ENCODE measurements around the gene GCH1.
"Not testable (repeated sequence)": the region's sequence is repeated elsewhere in the genome, so short reads cannot be mapped to it uniquely, and the experiment has no call there.

The GCH1 gene

DNA sequence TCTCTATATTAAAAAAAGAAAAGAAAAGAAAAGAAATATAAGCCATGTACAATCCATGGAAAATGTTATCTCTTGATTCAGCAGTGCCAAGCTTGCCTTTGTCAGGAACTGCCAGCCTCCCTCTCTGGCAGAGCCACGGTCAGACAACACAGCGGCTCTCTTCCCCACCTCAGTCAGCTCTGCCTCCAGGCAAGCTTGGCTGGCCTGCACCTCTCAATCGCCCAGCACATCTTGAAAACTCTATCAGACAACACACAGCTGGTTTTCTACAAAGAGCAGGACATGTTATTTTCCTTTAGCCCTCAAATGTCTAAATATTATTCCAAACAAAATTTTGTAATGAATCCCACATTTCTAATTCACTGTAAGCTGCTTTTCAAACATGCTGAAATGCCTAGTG, 20.0 kb upstream of the GCH1 start:
- H3K4me3 Mint-ChIP-seq, result no peak overlapping the region
- no peak overlapping the region for H3K27ac Mint-ChIP-seq
- no peak for ATAC-seq

DNA sequence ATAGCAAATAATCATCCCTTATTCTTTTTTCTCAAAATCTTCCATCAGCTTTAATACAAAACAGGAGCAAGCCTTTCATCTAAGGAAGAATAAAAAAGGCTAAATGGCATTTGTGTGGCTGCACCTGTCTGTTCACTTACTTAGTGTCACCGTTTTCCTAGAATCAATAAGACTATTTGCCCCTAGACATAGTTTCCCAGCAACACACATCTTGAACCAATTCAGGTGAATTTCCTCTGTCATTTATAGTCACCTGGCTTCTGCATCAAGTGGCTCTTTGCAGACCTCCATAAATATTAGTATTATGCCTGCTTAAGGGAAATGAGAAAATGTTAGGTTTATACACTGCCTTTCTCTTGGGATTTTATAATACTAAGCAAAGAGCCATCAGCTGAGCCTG, 17.4 kb upstream of the GCH1 start:
- H3K36me3 Mint-ChIP-seq, result peaks cover 5% of the 10 kb centered on the region
- DNase-seq (ENCODE audit: low spot score in 2 of 2), result no peak
- H3K4me1 Mint-ChIP-seq, result no peaks in the 10 kb centered on the region
- no peak for ATAC-seq
- H3K9me3 Mint-ChIP-seq, result no peaks in the 10 kb centered on the region
- no peak overlapping the region for H3K4me3 Mint-ChIP-seq
- no peak overlapping the region for H3K27ac Mint-ChIP-seq

More for the DNA sequence above, 20.0 kb upstream of the GCH1 start:
- DNase-seq (ENCODE audit: low spot score in 2 of 2), result no peak
- H3K36me3 Mint-ChIP-seq, result peaks cover 6% of the 10 kb centered on the region
- no peaks in the 10 kb centered on the region for H3K9me3 Mint-ChIP-seq
- no peaks in the 10 kb centered on the region for H3K4me1 Mint-ChIP-seq

DNA sequence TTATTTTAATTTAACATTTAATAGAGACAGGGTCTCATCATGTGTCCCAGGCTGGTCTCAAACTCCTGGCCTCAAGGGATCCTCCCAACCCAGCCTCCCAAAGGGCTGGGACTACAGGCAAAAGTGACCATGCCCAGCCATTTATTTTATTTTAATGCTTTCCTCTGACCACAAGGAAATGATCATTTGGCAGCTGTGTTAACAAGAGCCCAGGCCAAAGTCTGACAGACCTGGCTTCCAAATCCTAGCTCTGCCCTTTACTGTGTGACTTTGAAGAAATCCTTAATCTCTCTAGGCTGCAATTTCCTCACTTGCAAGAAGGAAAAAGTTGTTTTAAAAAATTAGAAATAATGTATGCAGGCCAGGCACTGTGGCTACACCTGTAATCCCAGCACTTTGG, 16.7 kb upstream of the GCH1 start:
- peaks cover 5% of the 10 kb centered on the region for H3K36me3 Mint-ChIP-seq
- no peak overlapping the region for H3K27ac Mint-ChIP-seq
- ATAC-seq (no peak), DNase-seq (ENCODE audit: low spot score in 2 of 2) (no peak)
- no peaks in the 10 kb centered on the region for H3K4me1 Mint-ChIP-seq
- no peak overlapping the region for H3K4me3 Mint-ChIP-seq
- H3K9me3 Mint-ChIP-seq, result no peaks in the 10 kb centered on the region

GRCh38 chr14:54918427-54918826, 15.8 kb upstream of the GCH1 start:
- no peak overlapping the region for H3K27ac Mint-ChIP-seq
- DNase-seq (ENCODE audit: low spot score in 2 of 2), result no peak

DNA sequence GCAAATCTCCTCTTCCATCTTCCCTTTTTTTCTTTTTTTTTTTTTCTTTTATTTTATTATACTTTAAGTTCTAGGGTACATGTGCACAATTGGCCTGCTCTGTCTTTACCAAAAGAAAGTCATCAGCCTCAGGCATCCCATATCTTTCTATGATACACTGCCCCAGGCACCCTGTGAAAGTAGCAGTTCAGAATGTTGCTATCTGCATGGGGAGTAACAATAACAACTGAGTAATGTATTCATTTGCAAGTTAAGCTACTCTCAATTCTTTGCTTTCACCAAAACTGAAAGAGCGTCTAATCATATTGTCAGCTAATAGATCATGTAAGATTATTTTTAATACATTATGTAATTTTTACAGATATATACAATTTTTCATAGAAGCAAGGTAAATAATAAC, 13.5 kb upstream of the GCH1 start:
- DNase-seq (ENCODE audit: low spot score in 2 of 2) (no peak), ATAC-seq (no peak)
- Mint-ChIP-seq H3K4me1 (no peaks in the 10 kb centered on the region), H3K4me3 (no peak overlapping the region), H3K27ac (no peak overlapping the region), H3K36me3 (peaks cover 5% of the 10 kb centered on the region), H3K9me3 (no peaks in the 10 kb centered on the region)

More at GRCh38 chr14:54918427-54918826, 15.8 kb upstream of the GCH1 start:
- no peaks in the 10 kb centered on the region for H3K9me3 Mint-ChIP-seq
- no peak overlapping the region for H3K4me3 Mint-ChIP-seq
- no peak for ATAC-seq
- no peaks in the 10 kb centered on the region for H3K4me1 Mint-ChIP-seq
- peaks cover 5% of the 10 kb centered on the region for H3K36me3 Mint-ChIP-seq

- H3K9me3 Mint-ChIP-seq, result no peaks in the 10 kb centered on the region
- H3K4me1 Mint-ChIP-seq, result peaks cover 29% of the 10 kb centered on the region
- DNase-seq (ENCODE audit: low spot score in 2 of 2) (no peak), ATAC-seq (no peak)
- H3K27ac Mint-ChIP-seq, result no peak overlapping the region
- H3K4me3 Mint-ChIP-seq, result no peak overlapping the region
- H3K36me3 Mint-ChIP-seq, result no peaks in the 10 kb centered on the region
Observed at GRCh38 chr14:54909817-54910558, 7.4 kb upstream of the GCH1 start.

- not testable (repeated sequence) for DNase-seq (ENCODE audit: low spot score in 2 of 2); H3K27ac Mint-ChIP-seq; H3K4me3 Mint-ChIP-seq; H3K9me3 Mint-ChIP-seq; H3K36me3 Mint-ChIP-seq; ATAC-seq
- peaks cover 29% of the 10 kb centered on the region for H3K4me1 Mint-ChIP-seq
Observed at GRCh38 chr14:54908973-54909372, 6.3 kb upstream of the GCH1 start.

DNA sequence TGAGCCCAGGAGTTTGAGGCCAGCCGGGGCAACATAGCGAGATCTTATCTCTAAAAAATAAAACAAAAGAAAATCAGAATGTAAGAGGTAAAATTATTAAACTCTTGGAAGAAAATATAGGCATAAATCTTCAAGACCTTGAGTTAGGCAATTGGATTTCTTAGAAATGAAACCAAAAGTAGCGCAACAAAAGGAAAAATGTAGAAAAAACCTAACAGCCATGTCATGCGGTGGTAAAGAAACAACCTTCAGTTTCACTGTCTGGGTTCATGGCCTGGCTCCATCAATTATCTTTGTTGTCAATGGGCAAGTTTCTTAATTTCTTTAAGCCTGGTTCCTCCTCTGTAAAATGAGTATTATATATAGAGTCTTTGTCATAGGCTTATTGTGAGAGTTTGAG, 5.6 kb upstream of the GCH1 start:
- peaks cover 29% of the 10 kb centered on the region for H3K4me1 Mint-ChIP-seq
- DNase-seq (ENCODE audit: low spot score in 2 of 2) (no peak), ATAC-seq (peak; percentile 75)
- H3K4me3 Mint-ChIP-seq, result peak overlapping the region; percentile 38
- H3K36me3 Mint-ChIP-seq, result no peaks in the 10 kb centered on the region
- peak overlapping the region; percentile 68 for H3K27ac Mint-ChIP-seq
- no peaks in the 10 kb centered on the region for H3K9me3 Mint-ChIP-seq

DNA sequence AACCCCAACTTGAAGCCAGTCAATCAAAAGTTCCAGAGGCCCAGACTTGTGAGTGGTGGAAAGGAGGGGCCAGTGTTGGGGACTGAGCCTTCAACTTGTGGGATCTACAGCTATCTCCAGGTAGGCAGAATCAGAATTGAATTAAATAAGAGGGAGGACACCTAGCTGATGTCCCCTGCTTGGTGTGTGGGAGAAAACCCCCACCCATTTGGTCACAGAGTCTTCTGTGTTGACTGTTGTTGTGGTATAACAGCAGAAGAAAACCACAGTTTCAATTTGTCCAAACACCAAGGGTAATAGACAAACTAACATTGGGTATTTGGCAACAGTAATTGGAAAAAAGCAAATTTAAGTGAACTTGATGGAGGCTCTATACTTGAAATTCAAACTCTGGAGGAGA, 3.4 kb upstream of the GCH1 start:
- no peak overlapping the region for H3K27ac Mint-ChIP-seq
- DNase-seq (ENCODE audit: low spot score in 2 of 2) (no peak), ATAC-seq (no peak)
- no peaks in the 10 kb centered on the region for H3K36me3 Mint-ChIP-seq
- peaks cover 29% of the 10 kb centered on the region for H3K4me1 Mint-ChIP-seq
- H3K9me3 Mint-ChIP-seq, result no peaks in the 10 kb centered on the region
- H3K4me3 Mint-ChIP-seq, result no peak overlapping the region

- peak; percentile 66 to 89 for DNase-seq (ENCODE audit: low spot score in 2 of 2)
- H3K36me3 Mint-ChIP-seq, result peaks cover 16% of the 10 kb centered on the region
- H3K4me3 Mint-ChIP-seq, result peak overlapping the region; percentile 76
- peak overlapping the region; percentile 40 for H3K27ac Mint-ChIP-seq
- no peaks in the 10 kb centered on the region for H3K9me3 Mint-ChIP-seq
- ATAC-seq, result peak; percentile 82
- peaks cover 30% of the 10 kb centered on the region for H3K4me1 Mint-ChIP-seq
Observed at GRCh38 chr14:54902143-54902520, 494 bp downstream of the GCH1 start.

- peaks cover 16% of the 10 kb centered on the region for H3K36me3 Mint-ChIP-seq
- no peaks in the 10 kb centered on the region for H3K9me3 Mint-ChIP-seq
- peak overlapping the region; percentile 76 for H3K4me3 Mint-ChIP-seq
- ATAC-seq (no peak), DNase-seq (ENCODE audit: low spot score in 2 of 2) (no peak)
- H3K4me1 Mint-ChIP-seq, result peaks cover 25% of the 10 kb centered on the region
- peak overlapping the region; percentile 40 for H3K27ac Mint-ChIP-seq
Observed at GRCh38 chr14:54901380-54902142, 1.1 kb downstream of the GCH1 start.

- no peak overlapping the region for H3K4me3 Mint-ChIP-seq
- no peak for DNase-seq (ENCODE audit: low spot score in 2 of 2)
- H3K9me3 Mint-ChIP-seq, result no peaks in the 10 kb centered on the region
- no peak overlapping the region for H3K27ac Mint-ChIP-seq
- no peak for ATAC-seq
- peaks cover 27% of the 10 kb centered on the region for H3K4me1 Mint-ChIP-seq
- peaks cover 16% of the 10 kb centered on the region for H3K36me3 Mint-ChIP-seq
Observed at GRCh38 chr14:54899573-54899972, 3.1 kb downstream of the GCH1 start.

GRCh38 chr14:54897809-54898555, 4.6 kb downstream of the GCH1 start:
- not testable (repeated sequence) for DNase-seq (ENCODE audit: low spot score in 2 of 2); H3K9me3 Mint-ChIP-seq; H3K4me3 Mint-ChIP-seq; ATAC-seq; H3K27ac Mint-ChIP-seq
- Mint-ChIP-seq H3K36me3 (peaks cover 16% of the 10 kb centered on the region), H3K4me1 (peaks cover 36% of the 10 kb centered on the region)

DNA sequence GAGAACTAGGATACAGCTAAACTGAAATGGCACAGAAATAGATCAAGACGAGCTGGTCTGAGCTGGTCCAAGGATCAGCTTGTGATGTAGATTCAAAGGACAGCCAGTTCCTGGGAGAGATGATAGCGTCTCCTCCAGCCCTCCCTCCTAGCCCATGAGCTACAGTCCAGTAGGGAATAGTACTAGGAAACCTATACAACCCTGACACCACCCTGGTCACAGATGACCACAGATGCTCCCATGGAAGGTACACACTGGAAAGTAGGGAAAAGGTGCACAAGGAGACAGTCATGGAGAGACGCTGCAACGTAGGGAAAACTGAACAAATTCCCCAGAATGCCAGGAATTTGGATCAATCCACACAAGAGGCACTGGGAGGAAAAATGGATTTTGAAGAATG, 6.9 kb downstream of the GCH1 start:
- Mint-ChIP-seq H3K36me3 (peaks cover 13% of the 10 kb centered on the region), H3K4me3 (no peak overlapping the region), H3K9me3 (no peaks in the 10 kb centered on the region), H3K4me1 (peaks cover 37% of the 10 kb centered on the region), H3K27ac (peak overlapping the region; percentile 24)
- DNase-seq (ENCODE audit: low spot score in 2 of 2), result no peak
- no peak for ATAC-seq

DNA sequence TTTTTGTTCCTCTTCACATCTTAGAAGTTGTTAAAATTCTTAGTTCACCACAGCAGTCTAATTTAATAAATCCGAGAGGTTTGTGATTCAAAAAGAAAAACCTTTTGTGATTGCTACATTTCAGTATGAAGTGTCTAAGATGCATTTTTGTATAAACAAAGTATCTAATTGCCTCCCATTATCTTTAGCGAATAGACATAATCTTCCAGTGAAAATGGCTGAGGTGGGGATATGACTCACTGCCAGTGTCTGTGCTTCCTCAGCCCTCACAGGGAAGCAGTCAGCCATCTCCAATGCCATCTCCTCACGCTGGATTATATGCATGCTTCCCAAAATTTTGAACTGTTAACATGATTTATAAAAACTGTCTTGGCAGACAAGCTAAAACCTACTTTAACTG, 7.6 kb downstream of the GCH1 start:
- no peaks in the 10 kb centered on the region for H3K9me3 Mint-ChIP-seq
- peak overlapping the region; percentile 24 for H3K27ac Mint-ChIP-seq
- ATAC-seq (peak; percentile 74), DNase-seq (ENCODE audit: low spot score in 2 of 2) (no peak)
- peaks cover 37% of the 10 kb centered on the region for H3K4me1 Mint-ChIP-seq
- peaks cover 6% of the 10 kb centered on the region for H3K36me3 Mint-ChIP-seq
- no peak overlapping the region for H3K4me3 Mint-ChIP-seq
